Kidney epithelial cell (primary cell): ENCODE data around the gene BANP. TPM values are rescaled to one million over a fixed set of nuclear protein-coding genes. Genes with fewer than 3 reads are reported as not detected.
"Not testable (repeated sequence)": the region's sequence is repeated elsewhere in the genome, so short reads cannot be mapped to it uniquely, and the experiment has no call there.

ENCODE experiments used
- DNase-seq: peaks from one replicate; pipeline ENCODE4 v3.0.0-alpha.2; 2010; ENCODE audit warnings: low read depth
- H3K27me3 ChIP-seq: 2 replicates; pipeline ENCODE4 v1.6.0; 2011; ENCODE audit warnings: low read length; ENCODE audit not compliant: control insufficient read depth, insufficient read depth
- H3K36me3 ChIP-seq: 2 replicates; pipeline ENCODE4 v1.5.1; 2011; ENCODE audit warnings: low read length; ENCODE audit not compliant: control insufficient read depth, insufficient read depth
- H3K4me3 ChIP-seq: 2 replicates; pipeline ENCODE4 v1.5.1; 2011; ENCODE audit warnings: low read depth, mild to moderate bottlenecking, control low read depth, low read length
- total RNA-seq: library from RNA; depleted of rRNA; stranded (reverse); fragments of >200 nt; gene quantifications from 2 replicates; pipeline ENCODE4 v1.2.3, GENCODE V29; 2015
- TF ChIP-seq, protein P1 (sequence below): IDR thresholded peaks from 2 replicates; pipeline ENCODE4 v1.5.1; 2011; ENCODE audit warnings: mild to moderate bottlenecking, moderate library complexity, low read length, control low read depth, inconsistent platforms; ENCODE audit not compliant: insufficient read depth, poor library complexity, severe bottlenecking

The BANP gene
- total RNA-seq, 1 donor from 2014 or later = 25.9 TPM

DNA sequence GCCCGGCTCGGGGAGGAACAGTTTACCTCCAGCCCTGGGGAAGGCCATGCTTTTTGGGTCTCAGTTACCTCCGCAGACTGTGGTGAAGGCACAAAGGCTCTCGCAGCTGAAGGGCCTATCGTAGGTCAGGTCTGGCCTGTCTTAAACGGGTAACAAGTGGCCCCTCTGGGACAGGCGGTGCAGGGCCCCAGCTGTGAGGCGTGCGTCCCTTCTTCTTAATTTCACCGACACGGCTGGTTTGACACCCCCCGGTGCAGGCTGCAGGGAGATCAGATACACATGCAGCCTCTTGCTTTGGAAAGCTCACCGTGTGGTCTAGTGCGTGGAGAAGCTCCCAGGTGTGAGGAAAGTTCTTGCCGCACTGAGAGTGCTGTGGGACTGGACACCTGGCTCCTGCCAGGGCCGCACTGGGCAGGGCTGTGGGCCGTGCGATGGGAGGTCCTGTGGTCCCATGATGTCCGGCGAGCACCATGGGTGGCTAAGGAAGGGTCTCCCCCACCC, 162.4 kb downstream of the BANP start:
- no peak overlapping the region for H3K4me3 ChIP-seq
- TF ChIP-seq, protein P1, sequence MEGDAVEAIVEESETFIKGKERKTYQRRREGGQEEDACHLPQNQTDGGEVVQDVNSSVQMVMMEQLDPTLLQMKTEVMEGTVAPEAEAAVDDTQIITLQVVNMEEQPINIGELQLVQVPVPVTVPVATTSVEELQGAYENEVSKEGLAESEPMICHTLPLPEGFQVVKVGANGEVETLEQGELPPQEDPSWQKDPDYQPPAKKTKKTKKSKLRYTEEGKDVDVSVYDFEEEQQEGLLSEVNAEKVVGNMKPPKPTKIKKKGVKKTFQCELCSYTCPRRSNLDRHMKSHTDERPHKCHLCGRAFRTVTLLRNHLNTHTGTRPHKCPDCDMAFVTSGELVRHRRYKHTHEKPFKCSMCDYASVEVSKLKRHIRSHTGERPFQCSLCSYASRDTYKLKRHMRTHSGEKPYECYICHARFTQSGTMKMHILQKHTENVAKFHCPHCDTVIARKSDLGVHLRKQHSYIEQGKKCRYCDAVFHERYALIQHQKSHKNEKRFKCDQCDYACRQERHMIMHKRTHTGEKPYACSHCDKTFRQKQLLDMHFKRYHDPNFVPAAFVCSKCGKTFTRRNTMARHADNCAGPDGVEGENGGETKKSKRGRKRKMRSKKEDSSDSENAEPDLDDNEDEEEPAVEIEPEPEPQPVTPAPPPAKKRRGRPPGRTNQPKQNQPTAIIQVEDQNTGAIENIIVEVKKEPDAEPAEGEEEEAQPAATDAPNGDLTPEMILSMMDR = no peak
- no peak for DNase-seq
- no peaks in the 10 kb centered on the region for H3K36me3 ChIP-seq
- peaks cover 20% of the 10 kb centered on the region for H3K27me3 ChIP-seq

DNA sequence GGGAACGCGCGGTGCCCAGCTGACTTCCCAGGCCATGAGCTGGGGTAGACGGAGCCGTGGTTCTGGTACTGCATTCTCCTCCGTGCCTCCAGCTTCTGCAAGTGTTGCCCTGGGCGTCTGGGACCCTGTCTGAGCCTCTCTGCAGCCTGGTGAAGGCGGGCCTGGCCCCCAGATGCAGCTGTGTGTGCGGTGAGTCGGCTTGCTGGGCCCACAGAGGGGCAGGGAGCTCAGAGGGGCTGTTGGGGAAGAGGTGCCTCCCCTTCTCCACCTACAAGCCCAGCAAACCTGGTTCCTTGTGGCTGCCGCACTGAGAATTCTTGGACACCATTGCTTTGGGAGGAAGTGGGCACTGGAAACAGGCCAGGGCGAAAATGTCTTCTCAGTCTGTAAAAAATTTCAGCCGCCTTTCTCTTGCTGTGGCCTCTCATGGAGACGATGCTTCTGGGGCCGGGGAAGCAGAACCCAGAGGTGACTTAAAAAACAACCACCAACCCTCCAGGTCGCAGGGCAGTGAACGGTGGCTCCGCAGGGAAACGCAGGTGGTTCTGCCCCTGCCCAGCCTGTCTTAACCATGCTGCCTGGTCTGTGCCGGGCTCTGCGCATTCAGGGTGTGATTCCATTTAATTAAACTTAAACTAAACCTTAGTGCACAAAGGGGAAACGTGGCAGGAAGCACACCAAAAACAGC, 163.5 kb downstream of the BANP start:
- DNase-seq, H3K4me3 ChIP-seq, H3K36me3 ChIP-seq: not testable (repeated sequence)
- H3K27me3 ChIP-seq = peaks cover 15% of the 10 kb centered on the region

- H3K4me3 ChIP-seq = no peak overlapping the region
- no peak for DNase-seq
- peaks cover 6% of the 10 kb centered on the region for H3K27me3 ChIP-seq
- TF ChIP-seq, protein P1 = no peak
- H3K36me3 ChIP-seq = no peaks in the 10 kb centered on the region
Measured at GRCh38 chr16:88116121-88116520, 164.9 kb downstream of the BANP start.

DNA sequence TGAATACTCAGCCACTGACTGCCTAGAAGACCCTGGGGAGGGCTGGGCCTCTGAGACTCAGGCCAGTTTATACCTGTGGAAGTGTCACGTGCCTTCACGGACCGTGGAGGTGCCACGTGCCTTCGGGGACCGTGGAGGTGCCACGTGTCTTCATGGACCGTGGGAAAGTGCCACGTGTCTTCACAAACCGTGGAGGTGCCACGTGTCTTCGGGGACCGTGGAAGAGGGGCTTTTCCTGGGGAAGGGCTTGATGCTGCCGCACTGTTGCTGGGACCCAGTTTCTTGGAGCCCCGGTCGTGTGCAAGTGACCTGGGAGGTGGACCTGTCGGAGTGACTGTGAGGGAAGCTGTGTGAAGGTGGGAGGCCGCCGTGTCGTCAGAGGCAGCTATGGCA, 166.2 kb downstream of the BANP start:
- Histone ChIP-seq H3K36me3 (no peaks in the 10 kb centered on the region), H3K4me3 (no peak overlapping the region), H3K27me3 (peaks cover 6% of the 10 kb centered on the region)
- DNase-seq = no peak
- TF ChIP-seq, protein P1 = no peak

- no peak for DNase-seq
- Histone ChIP-seq H3K36me3 (no peaks in the 10 kb centered on the region), H3K27me3 (peaks cover 6% of the 10 kb centered on the region), H3K4me3 (no peak overlapping the region)
- TF ChIP-seq, protein P1 = no peak
Measured at GRCh38 chr16:88118376-88118775, 167.1 kb downstream of the BANP start.

DNA sequence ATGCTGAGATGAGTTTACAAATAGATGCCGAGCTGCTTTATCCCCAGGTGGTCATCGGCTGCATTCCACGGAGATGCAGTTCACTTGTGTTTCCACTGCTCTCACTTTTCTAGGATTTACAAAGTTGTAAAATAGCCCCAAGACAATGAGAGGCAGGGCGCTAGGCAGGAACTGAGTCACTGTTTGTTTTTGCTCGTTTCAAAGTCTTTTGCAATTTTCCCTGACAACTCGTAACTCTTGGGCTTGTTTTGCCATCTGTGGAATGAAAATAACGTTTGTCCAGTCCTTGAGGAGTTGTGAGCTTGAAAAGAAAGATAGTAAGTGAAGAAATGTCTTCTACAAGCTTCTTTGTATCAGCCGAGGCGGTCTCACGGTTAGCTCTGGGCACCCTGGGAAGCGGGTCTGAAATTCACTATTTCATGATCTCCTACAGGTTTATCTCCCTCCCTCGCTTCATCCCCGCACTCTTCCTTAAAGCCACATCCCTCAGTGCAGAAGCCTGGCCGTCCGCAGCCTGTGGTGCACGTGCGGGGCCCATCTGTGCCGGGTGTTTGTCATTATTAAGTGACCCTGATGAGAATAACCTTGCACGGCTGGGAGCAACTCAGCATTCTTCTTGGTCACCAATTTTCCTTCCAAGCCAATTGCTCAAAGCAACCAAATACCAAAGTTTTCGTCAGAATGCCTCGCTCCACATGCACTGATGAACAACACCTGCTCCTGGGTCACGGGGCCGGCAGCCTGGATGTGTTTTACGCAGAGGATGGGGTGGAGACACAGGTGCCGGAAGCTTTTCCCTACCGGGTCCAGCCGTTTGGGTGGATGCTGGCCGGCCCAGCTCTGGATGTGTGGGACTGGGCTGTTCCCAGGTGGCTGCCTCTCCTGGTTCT, 167.9 kb downstream of the BANP start:
- H3K36me3 ChIP-seq, H3K4me3 ChIP-seq, H3K27me3 ChIP-seq: not testable (repeated sequence)
- peak; percentile 72 for DNase-seq

- not testable (repeated sequence) for DNase-seq, H3K36me3 ChIP-seq
Measured at GRCh38 chr16:88119881-88120751, 168.9 kb downstream of the BANP start.

More at GRCh38 chr16:88119881-88120751, 168.9 kb downstream of the BANP start:
- H3K27me3 ChIP-seq, H3K4me3 ChIP-seq: not testable (repeated sequence)
